NCI-H2107 treated with DMSO at 0.1 percent for 48 hours (cell line): Measurements from ENCODE around the gene VWA5B1.

ENCODE experiments used
- DNase-seq: peaks from one replicate; lab custom pipeline; 2025; ENCODE audit not compliant: unreplicated experiment; lab: John Stamatoyannopoulos, UW

Gene VWA5B1

GRCh38 chr1:20381961-20382360 is 91.3 kb downstream of the VWA5B1 start:
- no peak for DNase-seq

GRCh38 chr1:20382711-20383110 is 92.0 kb downstream of the VWA5B1 start:
- DNase-seq: no peak

GRCh38 chr1:20383631-20384030 is 93.0 kb downstream of the VWA5B1 start:
- no peak for DNase-seq

- DNase-seq: no peak
These were observed 95.0 kb downstream of the VWA5B1 start for GRCh38 chr1:20385630-20386029.

GRCh38 chr1:20386323-20387081 is 95.8 kb downstream of the VWA5B1 start:
- DNase-seq: no peak

- DNase-seq: no peak
These were observed 98.9 kb downstream of the VWA5B1 start for GRCh38 chr1:20389571-20389970.

GRCh38 chr1:20390589-20391331 is 100.1 kb downstream of the VWA5B1 start:
- DNase-seq: no peak

- no peak for DNase-seq
These were observed 104.6 kb downstream of the VWA5B1 start for GRCh38 chr1:20395255-20395654.

- no peak for DNase-seq
These were observed 108.1 kb downstream of the VWA5B1 start for GRCh38 chr1:20398744-20399143.

GRCh38 chr1:20399196-20399595 is 108.5 kb downstream of the VWA5B1 start:
- no peak for DNase-seq

GRCh38 chr1:20399606-20400180 is 109.0 kb downstream of the VWA5B1 start:
- no peak for DNase-seq

GRCh38 chr1:20400341-20401177 is 109.9 kb downstream of the VWA5B1 start:
- no peak for DNase-seq

- DNase-seq: no peak
These were observed 110.8 kb downstream of the VWA5B1 start for GRCh38 chr1:20401405-20402010.

- no peak for DNase-seq
These were observed 112.1 kb downstream of the VWA5B1 start for GRCh38 chr1:20402585-20403422.

GRCh38 chr1:20403423-20404145 is 112.9 kb downstream of the VWA5B1 start:
- no peak for DNase-seq

GRCh38 chr1:20404466-20404865 is 113.8 kb downstream of the VWA5B1 start:
- no peak for DNase-seq
